HepG2 (cell line): ENCODE data around the gene INTS6.

ENCODE experiments used
- ARNT2 ChIP-seq: sonication (generic); formaldehyde crosslinking; IDR thresholded peaks from 2 replicates; pipeline ENCODE4 v1.8.0; 2022; ENCODE audit warnings: mild to moderate bottlenecking, low read depth, missing genetic modification reagents, moderate library complexity
- BHLHE40 ChIP-seq: IDR thresholded peaks from 2 replicates; pipeline ENCODE4 v1.6.1; 2011; ENCODE audit warnings: low read length, improper control_type of control experiment
- CHD2 ChIP-seq: IDR thresholded peaks from 2 replicates; pipeline ENCODE4 v1.6.1; 2011; ENCODE audit warnings: low read depth, low read length, improper control_type of control experiment
- ETS1 ChIP-seq: sonication (generic); formaldehyde crosslinking; IDR thresholded peaks from 2 replicates; pipeline ENCODE4 v1.4.0; 2020; ENCODE audit warnings: missing genetic modification reagents
- HNRNPK ChIP-seq: fragments of 200-400 bp; formaldehyde crosslinking; IDR thresholded peaks from 2 replicates; pipeline ENCODE4 v1.6.1; 2018; ENCODE audit warnings: low read length, low read depth, moderate library complexity, mild to moderate bottlenecking; ENCODE audit not compliant: poor library complexity, severe bottlenecking
- JUND ChIP-seq: sonication (generic); formaldehyde crosslinking; IDR thresholded peaks from 2 replicates; pipeline ENCODE4 v1.8.0; 2022; ENCODE audit warnings: mild to moderate bottlenecking, missing genetic modification reagents
- PATZ1 ChIP-seq: sonication (generic); formaldehyde crosslinking; IDR thresholded peaks from 2 replicates; pipeline ENCODE4 v1.4.0; 2020; ENCODE audit warnings: missing genetic modification reagents
- POLR2AphosphoS5 ChIP-seq: IDR thresholded peaks from 2 replicates; pipeline ENCODE4 v1.6.1; 2012; ENCODE audit warnings: low read depth, low read length
- PTBP1 ChIP-seq: fragments of 200-400 bp; formaldehyde crosslinking; IDR thresholded peaks from 2 replicates; pipeline ENCODE4 v1.6.1; 2018; ENCODE audit warnings: low read length, low read depth; ENCODE audit not compliant: poor library complexity, severe bottlenecking
- SP2 ChIP-seq: sonication (generic); formaldehyde crosslinking; IDR thresholded peaks from 2 replicates; pipeline ENCODE4 v1.5.1; 2020; ENCODE audit warnings: mild to moderate bottlenecking, missing genetic modification reagents
- ZBTB34 ChIP-seq: sonication (generic); formaldehyde crosslinking; IDR thresholded peaks from 2 replicates; pipeline ENCODE4 v1.8.0; 2022; ENCODE audit warnings: mild to moderate bottlenecking, missing genetic modification reagents
- ZBTB7A ChIP-seq: sonication (generic); formaldehyde crosslinking; IDR thresholded peaks from 2 replicates; pipeline ENCODE4 v1.8.0; 2022; ENCODE audit warnings: mild to moderate bottlenecking, missing genetic modification reagents
- ZNF207 ChIP-seq: fragments of 450-650 bp; IDR thresholded peaks from 2 replicates; pipeline ENCODE4 v1.6.1; 2016; ENCODE audit warnings: antibody characterized with exemption, borderline replicate concordance
- ZNF512 ChIP-seq: sonication (generic); formaldehyde crosslinking; IDR thresholded peaks from 2 replicates; pipeline ENCODE4 v1.4.0; 2020; ENCODE audit warnings: mild to moderate bottlenecking, missing genetic modification reagents

- no peak for TF ChIP-seq ZNF512 (CRISPR knock-in tag)
- no peak for TF ChIP-seq CHD2
- no peak for TF ChIP-seq JUND (CRISPR knock-in tag)
- no peak for TF ChIP-seq ZNF207
- TF ChIP-seq ETS1 (CRISPR knock-in tag), result no peak
- TF ChIP-seq ZBTB7A (CRISPR knock-in tag), result no peak
- no peak for TF ChIP-seq ARNT2
- no peak for TF ChIP-seq SP2 (CRISPR knock-in tag)
- TF ChIP-seq POLR2AphosphoS5, result no peak
- TF ChIP-seq BHLHE40, result no peak
- TF ChIP-seq PTBP1, result no peak
- no peak for TF ChIP-seq ZBTB34 (CRISPR knock-in tag)
- TF ChIP-seq PATZ1 (CRISPR knock-in tag), result no peak
- no peak for TF ChIP-seq HNRNPK
These were observed 14.9 kb upstream of the INTS6 start for GRCh38 chr13:51467730-51468129.
